ENCODE measurements around the gene LANCL2. TPM values are rescaled to one million over a fixed set of nuclear protein-coding genes. Genes with fewer than 3 reads are reported as not detected.

Gene LANCL2
- total RNA-seq, 1 experiment from 2014 or later: 21.8 TPM

GRCh38 chr7:55427800-55428199 is 62.7 kb downstream of the LANCL2 start:
- ChIA-PET CTCF (interaction anchor here (0.6 to 0.8 kb wide), 2 partner anchors 12 to 654 kb away, joined by 5 read pairs; no protein-coding TSS in a partner anchor), POLR2A (ENCODE audit: unreplicated experiment) (no interaction called here)
- no peak overlapping the region for H2AFZ ChIP-seq
- no peaks in the 10 kb centered on the region for H4K20me1 ChIP-seq (ENCODE audit: insufficient read depth)
- H3K27me3 ChIP-seq (ENCODE audit: insufficient read depth, low read depth): no peaks in the 10 kb centered on the region
- H3K9me2 ChIP-seq (ENCODE audit: insufficient read depth): no peaks in the 10 kb centered on the region
- DNase-seq: no peak
- TF ChIP-seq, protein P1, sequence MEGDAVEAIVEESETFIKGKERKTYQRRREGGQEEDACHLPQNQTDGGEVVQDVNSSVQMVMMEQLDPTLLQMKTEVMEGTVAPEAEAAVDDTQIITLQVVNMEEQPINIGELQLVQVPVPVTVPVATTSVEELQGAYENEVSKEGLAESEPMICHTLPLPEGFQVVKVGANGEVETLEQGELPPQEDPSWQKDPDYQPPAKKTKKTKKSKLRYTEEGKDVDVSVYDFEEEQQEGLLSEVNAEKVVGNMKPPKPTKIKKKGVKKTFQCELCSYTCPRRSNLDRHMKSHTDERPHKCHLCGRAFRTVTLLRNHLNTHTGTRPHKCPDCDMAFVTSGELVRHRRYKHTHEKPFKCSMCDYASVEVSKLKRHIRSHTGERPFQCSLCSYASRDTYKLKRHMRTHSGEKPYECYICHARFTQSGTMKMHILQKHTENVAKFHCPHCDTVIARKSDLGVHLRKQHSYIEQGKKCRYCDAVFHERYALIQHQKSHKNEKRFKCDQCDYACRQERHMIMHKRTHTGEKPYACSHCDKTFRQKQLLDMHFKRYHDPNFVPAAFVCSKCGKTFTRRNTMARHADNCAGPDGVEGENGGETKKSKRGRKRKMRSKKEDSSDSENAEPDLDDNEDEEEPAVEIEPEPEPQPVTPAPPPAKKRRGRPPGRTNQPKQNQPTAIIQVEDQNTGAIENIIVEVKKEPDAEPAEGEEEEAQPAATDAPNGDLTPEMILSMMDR (conservative IDR thresholded peaks at IDR 0.05): no peak
- TF ChIP-seq EZH2 (IDR thresholded peaks at IDR 0.05; ENCODE audit: low read depth): no peak
- no peaks in the 10 kb centered on the region for H3F3A ChIP-seq (ENCODE audit: insufficient read depth, low read depth)
- no peak overlapping the region for H3K4me3 ChIP-seq
- intact Hi-C loops (cut with micrococcal nuclease; ENCODE audit: unreplicated experiment): no loop called here
- H3K27ac ChIP-seq: no peak overlapping the region
- no TSS peak for BruUV-seq (replicated peaks)
- H3K4me2 ChIP-seq: no peak overlapping the region
- no peaks in the 10 kb centered on the region for H3K9me3 ChIP-seq (ENCODE audit: insufficient read depth, low read depth)
- no peaks in the 10 kb centered on the region for H3K79me2 ChIP-seq (ENCODE audit: low read depth)
- H3K4me1 ChIP-seq (replicated peaks; ENCODE audit: insufficient read depth): no peaks in the 10 kb centered on the region
- H3K36me3 ChIP-seq (ENCODE audit: low read depth): no peaks in the 10 kb centered on the region

GRCh38 chr7:55429835-55430499 is 64.8 kb downstream of the LANCL2 start:
- Histone ChIP-seq H3K27me3 (ENCODE audit: insufficient read depth, low read depth) (no peaks in the 10 kb centered on the region), H3K9me3 (ENCODE audit: insufficient read depth, low read depth) (no peaks in the 10 kb centered on the region), H3K36me3 (ENCODE audit: low read depth) (no peaks in the 10 kb centered on the region), H3K4me2 (no peak overlapping the region), H3K9me2 (ENCODE audit: insufficient read depth) (no peaks in the 10 kb centered on the region), H3K27ac (no peak overlapping the region), H3F3A (ENCODE audit: insufficient read depth, low read depth) (no peaks in the 10 kb centered on the region), H3K79me2 (ENCODE audit: low read depth) (no peaks in the 10 kb centered on the region), H3K4me3 (no peak overlapping the region), H4K20me1 (ENCODE audit: insufficient read depth) (no peaks in the 10 kb centered on the region), H2AFZ (no peak overlapping the region), H3K4me1 (replicated peaks; ENCODE audit: insufficient read depth) (no peaks in the 10 kb centered on the region)
- intact Hi-C loops (cut with micrococcal nuclease; ENCODE audit: unreplicated experiment): loop anchor here (10.0 kb wide), 5 partner anchors 145 to 585 kb away; partner anchors contain the start of genes NIPSNAP2 and VOPP1
- ChIA-PET CTCF (interaction anchor here (0.6 kb wide), 1 partner anchor 212 kb away, joined by 3 read pairs; no protein-coding TSS in a partner anchor), POLR2A (ENCODE audit: unreplicated experiment) (no interaction called here)
- no peak for TF ChIP-seq EZH2 (IDR thresholded peaks at IDR 0.05; ENCODE audit: low read depth)
- no peak for DNase-seq
- BruUV-seq (replicated peaks): no TSS peak

GRCh38 chr7:55431898-55432297 is 66.8 kb downstream of the LANCL2 start:
- Histone ChIP-seq H2AFZ (no peak overlapping the region), H3K4me3 (no peak overlapping the region), H4K20me1 (ENCODE audit: insufficient read depth) (no peaks in the 10 kb centered on the region), H3K36me3 (ENCODE audit: low read depth) (no peaks in the 10 kb centered on the region), H3K4me2 (no peak overlapping the region), H3K4me1 (replicated peaks; ENCODE audit: insufficient read depth) (no peaks in the 10 kb centered on the region), H3K27ac (no peak overlapping the region), H3K9me3 (ENCODE audit: insufficient read depth, low read depth) (no peaks in the 10 kb centered on the region), H3K79me2 (ENCODE audit: low read depth) (no peaks in the 10 kb centered on the region), H3K9me2 (ENCODE audit: insufficient read depth) (no peaks in the 10 kb centered on the region), H3F3A (ENCODE audit: insufficient read depth, low read depth) (no peaks in the 10 kb centered on the region), H3K27me3 (ENCODE audit: insufficient read depth, low read depth) (no peaks in the 10 kb centered on the region)
- ChIA-PET CTCF (no interaction called here), POLR2A (ENCODE audit: unreplicated experiment) (no interaction called here)
- DNase-seq: no peak
- intact Hi-C loops (cut with micrococcal nuclease; ENCODE audit: unreplicated experiment): loop anchor here (10.0 kb wide), 5 partner anchors 143 to 583 kb away; partner anchors contain the start of genes NIPSNAP2 and VOPP1
- no TSS peak for BruUV-seq (replicated peaks)
- no peak for TF ChIP-seq EZH2 (IDR thresholded peaks at IDR 0.05; ENCODE audit: low read depth)
- TF ChIP-seq, protein P1 (conservative IDR thresholded peaks at IDR 0.05): no peak

Data from PC-9 (cell line).